Endothelial cell of umbilical vein (primary cell): ENCODE measurements around the gene TAS2R1.

ENCODE experiments used
- CTCF ChIP-seq, 2 donors: IDR thresholded peaks; 1 replicate in 1 of 2; 2 replicates in 1 of 2; pipeline ENCODE4 v1.5.1; 2011; ENCODE audit warnings: low read length in 2 of 2, mild to moderate bottlenecking in 2 of 2, moderate library complexity in 2 of 2, control low read depth in 1 of 2, inconsistent platforms in 1 of 2, low read depth in 1 of 2; ENCODE audit not compliant: insufficient read depth in 1 of 2; ENCODE audit errors: extremely low read depth in 1 of 2
- EZH2 ChIP-seq: IDR thresholded peaks from 2 replicates; pipeline ENCODE4 v1.6.1; 2012; ENCODE audit warnings: borderline replicate concordance, low read depth, mild to moderate bottlenecking, moderate library complexity, low read length, inconsistent platforms; ENCODE audit not compliant: severe bottlenecking
- FOS ChIP-seq: IDR thresholded peaks from 2 replicates; pipeline ENCODE4 v1.6.1; 2011; ENCODE audit warnings: mild to moderate bottlenecking, low read length, moderate library complexity, borderline replicate concordance; ENCODE audit not compliant: insufficient read depth
- MAX ChIP-seq: IDR thresholded peaks from 2 replicates; pipeline ENCODE4 v1.6.1; 2011; ENCODE audit not compliant: insufficient read depth, insufficient read length
- POLR2A ChIP-seq: IDR thresholded peaks from 2 replicates; pipeline ENCODE4 v1.6.1; 2012; ENCODE audit warnings: low read depth, mild to moderate bottlenecking, control low read depth, low read length
- POLR2AphosphoS5 ChIP-seq: IDR thresholded peaks from 2 replicates; pipeline ENCODE4 v1.6.1; 2012; ENCODE audit warnings: low read depth, mild to moderate bottlenecking, control low read depth, low read length, moderate library complexity; ENCODE audit not compliant: insufficient read depth

- TF ChIP-seq EZH2 (no peak), CTCF (IDR thresholded peaks at IDR 0.05; ENCODE audit: extremely low read depth in 1 of 2, insufficient read depth in 1 of 2, low read depth in 1 of 2, low read length in 2 of 2) (no peak), POLR2AphosphoS5 (no peak), POLR2A (no peak), MAX (no peak), FOS (no peak)
These were observed 2.6 kb downstream of the TAS2R1 start for GRCh38 chr5:9627541-9627940.
